MCF 10A (cell line): ENCODE results near the gene CMTM4. TPM values are rescaled to one million over a fixed set of nuclear protein-coding genes. Genes with fewer than 3 reads are reported as not detected.

ENCODE experiments used
- BruUV-seq: library from RNA; stranded (reverse); fragments of 400-500 nt; replicated peaks from 2 replicates; lab custom pipeline; 2021; lab: Mats Ljungman, UMichigan
- CTCF ChIA-PET: fragments of 300-600 bp; sonication (Branson Sonifier 250); formaldehyde crosslinking; extraction: SDS; loops from one replicate; lab custom pipeline; 2021; ENCODE audit warnings: antibody characterized with exemption, inconsistent platforms; lab: Yijun Ruan, JAX
- POLR2A ChIA-PET: fragments of 300-600, 350-650 bp; sonication (Branson Sonifier 250); formaldehyde crosslinking; extraction: SDS; loops from one replicate; lab custom pipeline; 2020; ENCODE audit warnings: antibody characterized with exemption, inconsistent platforms; lab: Yijun Ruan, JAX
- DNase-seq: peaks from one replicate; pipeline ENCODE4 v3.0.0-alpha.2; 2018; ENCODE audit not compliant: unreplicated experiment
- H3K27ac Mint-ChIP-seq: one replicate; pipeline ENCODE4 v1.8.0; 2022; ENCODE audit warnings: mild to moderate bottlenecking, low read depth, mixed read lengths; ENCODE audit not compliant: unreplicated experiment
- H3K27me3 Mint-ChIP-seq: one replicate; pipeline ENCODE4 v1.8.0; 2022; ENCODE audit warnings: mixed read lengths; ENCODE audit not compliant: insufficient read depth, unreplicated experiment
- H3K36me3 Mint-ChIP-seq: one replicate; pipeline ENCODE4 v1.8.0; 2022; ENCODE audit warnings: mild to moderate bottlenecking, moderate library complexity, mixed read lengths; ENCODE audit not compliant: insufficient read depth, unreplicated experiment
- H3K4me1 Mint-ChIP-seq: one replicate; pipeline ENCODE4 v1.8.0; 2022; ENCODE audit warnings: mixed read lengths; ENCODE audit not compliant: insufficient read depth, unreplicated experiment
- H3K4me3 Mint-ChIP-seq: one replicate; pipeline ENCODE4 v1.8.0; 2022; ENCODE audit warnings: mild to moderate bottlenecking, moderate library complexity, mixed read lengths; ENCODE audit not compliant: unreplicated experiment
- H3K9me3 Mint-ChIP-seq: one replicate; pipeline ENCODE4 v1.8.0; 2022; ENCODE audit warnings: mixed read lengths; ENCODE audit not compliant: unreplicated experiment
- intact Hi-C: fragments of 100-400 bp; cut with micrococcal nuclease; formaldehyde crosslinking; loops from 2 replicates; pipeline ENCODE4 v1.14.1; 2022
- total RNA-seq: library from RNA; stranded (reverse); gene quantifications from 2 replicates; pipeline ENCODE4 v1.2.3, GENCODE V29; 2022
- TF ChIP-seq, protein P1 (sequence below): fragments of 200-600 bp; IDR thresholded peaks from one replicate; pipeline ENCODE4 v1.8.0; 2022; ENCODE audit warnings: antibody characterized with exemption, mild to moderate bottlenecking; ENCODE audit not compliant: unreplicated experiment

The CMTM4 gene
- total RNA-seq, 1 experiment from 2014 or later = 27.2 TPM

- no TSS peak for BruUV-seq
- Mint-ChIP-seq H3K4me3 (no peak overlapping the region), H3K27ac (no peak overlapping the region), H3K4me1 (peaks cover 10% of the 10 kb centered on the region), H3K27me3 (no peaks in the 10 kb centered on the region), H3K9me3 (peaks cover 9% of the 10 kb centered on the region), H3K36me3 (peaks cover 7% of the 10 kb centered on the region)
- DNase-seq = no peak
- intact Hi-C loops = no loop called here
- ChIA-PET POLR2A (interaction anchor here (1.3 kb wide), 1 partner anchor 19 kb away, joined by 6 read pairs; no protein-coding TSS in a partner anchor), CTCF (interaction anchor here (0.6 to 1.6 kb wide), 7 partner anchors 17 to 154 kb away, joined by 3 to 6 read pairs (median 4); no protein-coding TSS in a partner anchor)
- TF ChIP-seq, protein P1, sequence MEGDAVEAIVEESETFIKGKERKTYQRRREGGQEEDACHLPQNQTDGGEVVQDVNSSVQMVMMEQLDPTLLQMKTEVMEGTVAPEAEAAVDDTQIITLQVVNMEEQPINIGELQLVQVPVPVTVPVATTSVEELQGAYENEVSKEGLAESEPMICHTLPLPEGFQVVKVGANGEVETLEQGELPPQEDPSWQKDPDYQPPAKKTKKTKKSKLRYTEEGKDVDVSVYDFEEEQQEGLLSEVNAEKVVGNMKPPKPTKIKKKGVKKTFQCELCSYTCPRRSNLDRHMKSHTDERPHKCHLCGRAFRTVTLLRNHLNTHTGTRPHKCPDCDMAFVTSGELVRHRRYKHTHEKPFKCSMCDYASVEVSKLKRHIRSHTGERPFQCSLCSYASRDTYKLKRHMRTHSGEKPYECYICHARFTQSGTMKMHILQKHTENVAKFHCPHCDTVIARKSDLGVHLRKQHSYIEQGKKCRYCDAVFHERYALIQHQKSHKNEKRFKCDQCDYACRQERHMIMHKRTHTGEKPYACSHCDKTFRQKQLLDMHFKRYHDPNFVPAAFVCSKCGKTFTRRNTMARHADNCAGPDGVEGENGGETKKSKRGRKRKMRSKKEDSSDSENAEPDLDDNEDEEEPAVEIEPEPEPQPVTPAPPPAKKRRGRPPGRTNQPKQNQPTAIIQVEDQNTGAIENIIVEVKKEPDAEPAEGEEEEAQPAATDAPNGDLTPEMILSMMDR = no peak
Observed at GRCh38 chr16:66714062-66714461, 17.5 kb upstream of the CMTM4 start.

GRCh38 chr16:66713076-66713475 is 16.5 kb upstream of the CMTM4 start:
- BruUV-seq = no TSS peak
- intact Hi-C loops = no loop called here
- Mint-ChIP-seq H3K27ac (no peak overlapping the region), H3K9me3 (peaks cover 9% of the 10 kb centered on the region), H3K4me3 (no peak overlapping the region), H3K36me3 (peaks cover 3% of the 10 kb centered on the region), H3K27me3 (no peaks in the 10 kb centered on the region), H3K4me1 (peaks cover 10% of the 10 kb centered on the region)
- ChIA-PET CTCF (interaction anchor here (0.6 to 1.6 kb wide), 9 partner anchors 10 to 168 kb away, joined by 3 to 6 read pairs (median 4); no protein-coding TSS in a partner anchor), POLR2A (interaction anchor here (1.2 kb wide), 1 partner anchor 45 kb away, joined by 3 read pairs; no protein-coding TSS in a partner anchor)
- no peak for DNase-seq
- TF ChIP-seq, protein P1 = no peak

GRCh38 chr16:66712512-66712911 is 16.0 kb upstream of the CMTM4 start:
- DNase-seq = no peak
- H3K4me3 Mint-ChIP-seq = no peak overlapping the region
- H3K36me3 Mint-ChIP-seq = no peaks in the 10 kb centered on the region
- H3K27ac Mint-ChIP-seq = no peak overlapping the region
- POLR2A ChIA-PET = interaction anchor here (1.2 kb wide), 1 partner anchor 44 kb away, joined by 3 read pairs; no protein-coding TSS in a partner anchor
- no peaks in the 10 kb centered on the region for H3K27me3 Mint-ChIP-seq
- TF ChIP-seq, protein P1 = no peak
- CTCF ChIA-PET = interaction anchor here (0.7 to 1.6 kb wide), 7 partner anchors 10 to 190 kb away, joined by 3 to 6 read pairs (median 3); no protein-coding TSS in a partner anchor
- H3K9me3 Mint-ChIP-seq = peaks cover 9% of the 10 kb centered on the region
- peaks cover 10% of the 10 kb centered on the region for H3K4me1 Mint-ChIP-seq
- intact Hi-C loops = no loop called here
- no TSS peak for BruUV-seq

GRCh38 chr16:66711581-66711980 is 15.0 kb upstream of the CMTM4 start:
- H3K4me3 Mint-ChIP-seq = no peak overlapping the region
- ChIA-PET CTCF (interaction anchor here (1.0 to 1.2 kb wide), 3 partner anchors 16 to 32 kb away, joined by 3 read pairs; no protein-coding TSS in a partner anchor), POLR2A (no interaction called here)
- BruUV-seq = no TSS peak
- TF ChIP-seq, protein P1 = no peak
- H3K27me3 Mint-ChIP-seq = no peaks in the 10 kb centered on the region
- intact Hi-C loops = no loop called here
- peaks cover 10% of the 10 kb centered on the region for H3K4me1 Mint-ChIP-seq
- peaks cover 9% of the 10 kb centered on the region for H3K9me3 Mint-ChIP-seq
- no peaks in the 10 kb centered on the region for H3K36me3 Mint-ChIP-seq
- H3K27ac Mint-ChIP-seq = no peak overlapping the region
- no peak for DNase-seq
